ENCODE data around the gene UPP2.

UPP2 gene

GRCh38 chr2:158135096-158135495, 33.4 kb downstream of the UPP2 start:
- Histone ChIP-seq H3K79me2 (ENCODE audit: control insufficient read depth, insufficient read depth, low read length) (no peaks in the 10 kb centered on the region), H3K79me1 (ENCODE audit: low read length) (no peaks in the 10 kb centered on the region), H2BK5ac (ENCODE audit: low read length) (no peak overlapping the region), H3K18ac (ENCODE audit: low read length) (no peak overlapping the region), H3K36me3 (ENCODE audit: control insufficient read depth, insufficient read depth, low read length) (no peaks in the 10 kb centered on the region), H3K27ac (ENCODE audit: low read depth, low read length) (no peak overlapping the region), H3K9ac (ENCODE audit: low read length) (no peak overlapping the region), H4K5ac (ENCODE audit: low read length) (no peak overlapping the region), H2BK15ac (replicated peaks; ENCODE audit: low read depth) (no peak overlapping the region), H2AK5ac (ENCODE audit: low read length) (no peak overlapping the region), H3K27me3 (ENCODE audit: insufficient read depth, low read length, poor library complexity) (no peaks in the 10 kb centered on the region), H2BK120ac (ENCODE audit: low read depth, low read length) (no peak overlapping the region), H3K23ac (ENCODE audit: low read length) (no peak overlapping the region), H3K4me2 (ENCODE audit: low read length) (no peak overlapping the region), H3K4ac (ENCODE audit: low read depth, low read length) (no peak overlapping the region), H3K4me3 (ENCODE audit: low read length) (no peak overlapping the region), H3K4me1 (ENCODE audit: control insufficient read depth, low read depth, low read length) (no peaks in the 10 kb centered on the region), H4K8ac (ENCODE audit: low read depth, low read length) (no peak overlapping the region), H3K56ac (ENCODE audit: low read length) (no peak overlapping the region)
- no peak for DNase-seq
- WGBS (ENCODE audit: extremely low coverage, insufficient coverage, low lambda C conversion rate) = no CpG with 5 or more reads among the region's 1 CpG

- H3K36me3 ChIP-seq (ENCODE audit: control insufficient read depth, insufficient read depth, low read length) = no peaks in the 10 kb centered on the region
- no peak overlapping the region for H3K4me3 ChIP-seq (ENCODE audit: low read length)
- no peaks in the 10 kb centered on the region for H3K27me3 ChIP-seq (ENCODE audit: insufficient read depth, low read length, poor library complexity)
- H3K9ac ChIP-seq (ENCODE audit: low read length) = no peak overlapping the region
- no peaks in the 10 kb centered on the region for H3K79me2 ChIP-seq (ENCODE audit: control insufficient read depth, insufficient read depth, low read length)
- H4K8ac ChIP-seq (ENCODE audit: low read depth, low read length) = no peak overlapping the region
- H3K23ac ChIP-seq (ENCODE audit: low read length) = no peak overlapping the region
- H4K5ac ChIP-seq (ENCODE audit: low read length) = no peak overlapping the region
- no peak overlapping the region for H2BK5ac ChIP-seq (ENCODE audit: low read length)
- H3K56ac ChIP-seq (ENCODE audit: low read length) = no peak overlapping the region
- no CpG with 5 or more reads among the region's 5 CpGs for WGBS (ENCODE audit: extremely low coverage, insufficient coverage, low lambda C conversion rate)
- no peak overlapping the region for H3K4me2 ChIP-seq (ENCODE audit: low read length)
- H2AK5ac ChIP-seq (ENCODE audit: low read length) = no peak overlapping the region
- H2BK15ac ChIP-seq (replicated peaks; ENCODE audit: low read depth) = no peak overlapping the region
- H3K4me1 ChIP-seq (ENCODE audit: control insufficient read depth, low read depth, low read length) = no peaks in the 10 kb centered on the region
- no peak overlapping the region for H3K27ac ChIP-seq (ENCODE audit: low read depth, low read length)
- no peaks in the 10 kb centered on the region for H3K79me1 ChIP-seq (ENCODE audit: low read length)
- no peak for DNase-seq
- no peak overlapping the region for H3K4ac ChIP-seq (ENCODE audit: low read depth, low read length)
- H2BK120ac ChIP-seq (ENCODE audit: low read depth, low read length) = no peak overlapping the region
- no peak overlapping the region for H3K18ac ChIP-seq (ENCODE audit: low read length)
Observed at GRCh38 chr2:158138255-158138654, 36.6 kb downstream of the UPP2 start.

DNA sequence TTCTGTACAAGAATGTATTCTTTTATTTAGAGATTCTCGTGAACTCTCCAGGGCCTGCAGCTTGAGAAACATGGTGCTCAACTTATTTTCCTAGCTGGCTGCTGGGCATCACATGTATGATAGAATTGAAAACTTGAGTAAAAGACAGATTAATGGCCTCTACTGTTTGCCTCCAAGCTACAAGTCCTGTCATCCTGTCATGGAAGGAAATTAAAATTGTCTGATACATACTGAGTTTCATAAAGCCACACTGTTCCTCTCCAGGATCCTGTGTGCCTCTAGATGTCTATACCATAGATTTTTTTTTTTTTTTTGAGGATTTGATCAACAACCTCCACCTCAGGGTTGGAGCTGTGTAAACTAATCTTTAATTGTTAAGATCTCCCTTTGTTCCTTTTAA, 38.5 kb downstream of the UPP2 start:
- H2AK5ac ChIP-seq (ENCODE audit: low read length) = no peak overlapping the region
- no peaks in the 10 kb centered on the region for H3K79me1 ChIP-seq (ENCODE audit: low read length)
- H3K4me1 ChIP-seq (ENCODE audit: control insufficient read depth, low read depth, low read length) = no peaks in the 10 kb centered on the region
- H3K18ac ChIP-seq (ENCODE audit: low read length) = no peak overlapping the region
- H2BK120ac ChIP-seq (ENCODE audit: low read depth, low read length) = no peak overlapping the region
- H4K5ac ChIP-seq (ENCODE audit: low read length) = no peak overlapping the region
- H2BK5ac ChIP-seq (ENCODE audit: low read length) = no peak overlapping the region
- no peak overlapping the region for H3K4me3 ChIP-seq (ENCODE audit: low read length)
- no peak overlapping the region for H3K4ac ChIP-seq (ENCODE audit: low read depth, low read length)
- no peak overlapping the region for H4K8ac ChIP-seq (ENCODE audit: low read depth, low read length)
- no peaks in the 10 kb centered on the region for H3K36me3 ChIP-seq (ENCODE audit: control insufficient read depth, insufficient read depth, low read length)
- no peak overlapping the region for H3K9ac ChIP-seq (ENCODE audit: low read length)
- H3K23ac ChIP-seq (ENCODE audit: low read length) = no peak overlapping the region
- no peaks in the 10 kb centered on the region for H3K79me2 ChIP-seq (ENCODE audit: control insufficient read depth, insufficient read depth, low read length)
- no peak overlapping the region for H3K56ac ChIP-seq (ENCODE audit: low read length)
- no peak for DNase-seq
- no peaks in the 10 kb centered on the region for H3K27me3 ChIP-seq (ENCODE audit: insufficient read depth, low read length, poor library complexity)
- no peak overlapping the region for H3K27ac ChIP-seq (ENCODE audit: low read depth, low read length)
- H2BK15ac ChIP-seq (replicated peaks; ENCODE audit: low read depth) = no peak overlapping the region
- no peak overlapping the region for H3K4me2 ChIP-seq (ENCODE audit: low read length)
- WGBS (ENCODE audit: extremely low coverage, insufficient coverage, low lambda C conversion rate) = no CpG with 5 or more reads among the region's 1 CpG

DNA sequence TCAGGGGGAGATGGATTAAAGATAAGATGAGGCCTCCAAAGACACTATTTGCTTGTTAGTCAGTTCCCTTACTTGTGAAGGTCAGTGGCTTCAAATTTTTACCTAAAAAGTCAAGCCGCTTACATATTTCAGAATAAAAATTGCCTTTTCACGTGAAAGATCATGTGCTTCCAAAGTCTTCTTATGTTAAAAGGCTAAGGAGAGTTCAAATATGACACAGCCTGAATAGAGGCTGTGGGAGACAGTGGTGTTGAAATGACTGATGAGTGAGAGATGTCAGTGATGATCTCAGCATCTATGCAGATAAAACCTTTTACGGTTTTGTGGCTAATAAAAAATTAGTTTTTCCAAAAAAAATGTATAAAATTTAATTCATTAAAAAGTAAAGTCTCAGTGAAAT, 40.5 kb downstream of the UPP2 start:
- no peak overlapping the region for H3K18ac ChIP-seq (ENCODE audit: low read length)
- H3K4me2 ChIP-seq (ENCODE audit: low read length) = no peak overlapping the region
- no peaks in the 10 kb centered on the region for H3K79me1 ChIP-seq (ENCODE audit: low read length)
- no peak overlapping the region for H2AK5ac ChIP-seq (ENCODE audit: low read length)
- no peak overlapping the region for H3K4me3 ChIP-seq (ENCODE audit: low read length)
- H3K27me3 ChIP-seq (ENCODE audit: insufficient read depth, low read length, poor library complexity) = no peaks in the 10 kb centered on the region
- no peaks in the 10 kb centered on the region for H3K79me2 ChIP-seq (ENCODE audit: control insufficient read depth, insufficient read depth, low read length)
- H4K8ac ChIP-seq (ENCODE audit: low read depth, low read length) = no peak overlapping the region
- no CpG with 5 or more reads among the region's 3 CpGs for WGBS (ENCODE audit: extremely low coverage, insufficient coverage, low lambda C conversion rate)
- no peak overlapping the region for H3K56ac ChIP-seq (ENCODE audit: low read length)
- no peak overlapping the region for H2BK15ac ChIP-seq (replicated peaks; ENCODE audit: low read depth)
- H2BK5ac ChIP-seq (ENCODE audit: low read length) = no peak overlapping the region
- no peaks in the 10 kb centered on the region for H3K4me1 ChIP-seq (ENCODE audit: control insufficient read depth, low read depth, low read length)
- H4K5ac ChIP-seq (ENCODE audit: low read length) = no peak overlapping the region
- H3K9ac ChIP-seq (ENCODE audit: low read length) = no peak overlapping the region
- no peak overlapping the region for H3K4ac ChIP-seq (ENCODE audit: low read depth, low read length)
- no peak overlapping the region for H2BK120ac ChIP-seq (ENCODE audit: low read depth, low read length)
- H3K23ac ChIP-seq (ENCODE audit: low read length) = no peak overlapping the region
- H3K27ac ChIP-seq (ENCODE audit: low read depth, low read length) = no peak overlapping the region
- no peaks in the 10 kb centered on the region for H3K36me3 ChIP-seq (ENCODE audit: control insufficient read depth, insufficient read depth, low read length)
- DNase-seq = no peak

GRCh38 chr2:158142568-158143332, 41.1 kb downstream of the UPP2 start:
- Histone ChIP-seq H3K4ac (ENCODE audit: low read depth, low read length) (no peak overlapping the region), H3K4me3 (ENCODE audit: low read length) (no peak overlapping the region), H3K4me1 (ENCODE audit: control insufficient read depth, low read depth, low read length) (no peaks in the 10 kb centered on the region), H3K9ac (ENCODE audit: low read length) (no peak overlapping the region), H3K79me2 (ENCODE audit: control insufficient read depth, insufficient read depth, low read length) (no peaks in the 10 kb centered on the region), H3K56ac (ENCODE audit: low read length) (no peak overlapping the region), H2BK5ac (ENCODE audit: low read length) (no peak overlapping the region), H3K79me1 (ENCODE audit: low read length) (no peaks in the 10 kb centered on the region), H3K23ac (ENCODE audit: low read length) (no peak overlapping the region), H2BK120ac (ENCODE audit: low read depth, low read length) (no peak overlapping the region), H4K8ac (ENCODE audit: low read depth, low read length) (no peak overlapping the region), H3K36me3 (ENCODE audit: control insufficient read depth, insufficient read depth, low read length) (no peaks in the 10 kb centered on the region), H3K4me2 (ENCODE audit: low read length) (no peak overlapping the region), H3K27ac (ENCODE audit: low read depth, low read length) (no peak overlapping the region), H3K27me3 (ENCODE audit: insufficient read depth, low read length, poor library complexity) (no peaks in the 10 kb centered on the region), H4K5ac (ENCODE audit: low read length) (no peak overlapping the region), H2AK5ac (ENCODE audit: low read length) (no peak overlapping the region), H3K18ac (ENCODE audit: low read length) (no peak overlapping the region), H2BK15ac (replicated peaks; ENCODE audit: low read depth) (no peak overlapping the region)
- WGBS (ENCODE audit: extremely low coverage, insufficient coverage, low lambda C conversion rate) = no CpG with 5 or more reads among the region's 6 CpGs
- DNase-seq = peak; percentile 50

Measured in mesendoderm (in vitro differentiated cells).